HFFc6 (cell line): Measurements from ENCODE around the gene STT3B. TPM values are rescaled to one million over a fixed set of nuclear protein-coding genes. Genes with fewer than 3 reads are reported as not detected.

ENCODE experiments used
- DNase-seq: peaks from one replicate; pipeline ENCODE4 v3.0.0-alpha.2; 2018
- H3K27ac Mint-ChIP-seq: 2 replicates; pipeline ENCODE4 v1.8.0; 2020; ENCODE audit warnings: mild to moderate bottlenecking, mixed read lengths
- H3K27me3 Mint-ChIP-seq: 2 replicates; pipeline ENCODE4 v1.8.0; 2021; ENCODE audit warnings: mild to moderate bottlenecking, moderate library complexity, mixed read lengths; ENCODE audit not compliant: insufficient read depth
- H3K36me3 Mint-ChIP-seq: 2 replicates; pipeline ENCODE4 v1.8.0; 2021; ENCODE audit warnings: low read depth, mixed read lengths
- H3K4me1 Mint-ChIP-seq: 2 replicates; pipeline ENCODE4 v1.8.0; 2020; ENCODE audit warnings: low read depth, mixed read lengths
- H3K4me3 Mint-ChIP-seq: 2 replicates; pipeline ENCODE4 v1.8.0; 2020; ENCODE audit warnings: mild to moderate bottlenecking, moderate library complexity, mixed read lengths
- H3K9me3 Mint-ChIP-seq: 2 replicates; pipeline ENCODE4 v1.8.0; 2020; ENCODE audit warnings: mild to moderate bottlenecking, mixed read lengths
- CTCF ChIP-seq: fragments of 200-600 bp; sonication (generic); IDR thresholded peaks from 2 replicates; pipeline ENCODE4 v1.5.0; 2021; ENCODE audit warnings: antibody characterized with exemption, mild to moderate bottlenecking
- total RNA-seq, 6 experiments: library from RNA; stranded (reverse); fragmentation: NEBNext Ultra II Directional; extraction: Animal tissue kit (Norgen Biotek cat#: 25700); gene quantifications; 2 replicates in 1 of 6; 3 replicates in 5 of 6; pipeline ENCODE4 v1.2.3, GENCODE V29; 2021

Gene STT3B
- total RNA-seq, 6 experiments from 2014 or later: 124 to 153 (median 135) TPM

DNA sequence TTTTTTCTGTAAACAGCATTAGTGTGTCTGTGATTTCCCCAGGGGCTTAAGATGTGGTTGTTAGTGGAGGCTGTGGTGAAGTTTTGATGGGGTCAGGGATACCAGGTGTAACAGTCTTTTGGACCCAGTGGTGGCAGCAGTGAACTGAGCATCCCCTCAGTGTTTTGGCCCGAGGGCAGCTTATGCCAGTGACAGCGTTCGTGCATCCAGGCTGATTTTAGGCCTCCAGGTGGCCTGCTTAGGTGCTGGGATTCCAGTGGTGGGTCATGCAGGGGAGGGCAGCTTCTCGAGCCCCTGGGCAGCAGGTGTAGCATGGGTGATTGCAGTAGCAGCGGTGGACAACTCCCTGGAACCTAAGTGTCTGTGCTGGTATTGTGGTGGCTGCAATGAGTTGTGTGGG lies 29.2 kb downstream of the STT3B start:
- Mint-ChIP-seq H3K4me3 (no peak overlapping the region), H3K4me1 (peaks cover 55% of the 10 kb centered on the region), H3K36me3 (peaks cover 25% of the 10 kb centered on the region), H3K27me3 (no peaks in the 10 kb centered on the region), H3K9me3 (peaks cover 14% of the 10 kb centered on the region), H3K27ac (no peak overlapping the region)
- no peak for DNase-seq
- no peak for TF ChIP-seq CTCF

GRCh38 chr3:31562525-31562924 lies 29.8 kb downstream of the STT3B start:
- Mint-ChIP-seq H3K9me3 (peaks cover 14% of the 10 kb centered on the region), H3K27me3 (no peaks in the 10 kb centered on the region), H3K4me3 (no peak overlapping the region), H3K4me1 (peaks cover 61% of the 10 kb centered on the region), H3K27ac (no peak overlapping the region), H3K36me3 (peaks cover 21% of the 10 kb centered on the region)
- no peak for DNase-seq
- peak; percentile 24; the same call in 1 of the 2 replicates for TF ChIP-seq CTCF

GRCh38 chr3:31565288-31565687 lies 32.6 kb downstream of the STT3B start:
- Mint-ChIP-seq H3K36me3 (peaks cover 5% of the 10 kb centered on the region), H3K27me3 (no peaks in the 10 kb centered on the region), H3K4me1 (peaks cover 64% of the 10 kb centered on the region), H3K9me3 (peaks cover 4% of the 10 kb centered on the region; the same call in 1 of the 2 replicates), H3K4me3 (no peak overlapping the region), H3K27ac (no peak overlapping the region)
- no peak for TF ChIP-seq CTCF
- no peak for DNase-seq

GRCh38 chr3:31567036-31567435 lies 34.3 kb downstream of the STT3B start:
- Mint-ChIP-seq H3K27me3 (no peaks in the 10 kb centered on the region), H3K36me3 (no peaks in the 10 kb centered on the region), H3K4me1 (peaks cover 57% of the 10 kb centered on the region), H3K9me3 (no peaks in the 10 kb centered on the region), H3K27ac (no peak overlapping the region), H3K4me3 (no peak overlapping the region)
- peak; percentile 72 for TF ChIP-seq CTCF
- peak; percentile 1 for DNase-seq

GRCh38 chr3:31568649-31569048 lies 35.9 kb downstream of the STT3B start:
- Mint-ChIP-seq H3K36me3 (no peaks in the 10 kb centered on the region), H3K27ac (no peak overlapping the region), H3K27me3 (no peaks in the 10 kb centered on the region), H3K9me3 (no peaks in the 10 kb centered on the region), H3K4me3 (no peak overlapping the region), H3K4me1 (peaks cover 44% of the 10 kb centered on the region)
- TF ChIP-seq CTCF: no peak
- no peak for DNase-seq

DNA sequence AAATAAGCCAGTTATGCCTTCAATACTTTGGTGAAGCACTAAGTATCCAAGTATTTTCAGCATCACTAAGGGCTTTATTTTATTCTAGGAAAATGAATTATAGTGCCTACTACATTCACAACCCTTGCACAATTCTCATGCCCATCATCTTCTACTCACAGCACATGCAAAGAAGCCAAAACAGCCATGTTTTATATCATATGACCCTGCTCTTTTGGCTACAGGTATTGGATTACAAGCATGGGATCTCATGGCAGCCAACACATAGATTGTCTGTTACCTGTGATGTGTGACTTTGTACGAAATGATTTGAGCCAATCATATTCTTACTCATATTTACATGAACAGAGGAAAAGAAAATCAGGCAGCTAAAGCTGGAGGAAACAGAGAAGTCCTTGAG lies 38.6 kb downstream of the STT3B start:
- DNase-seq: no peak
- Mint-ChIP-seq H3K27me3 (no peaks in the 10 kb centered on the region), H3K4me3 (no peak overlapping the region), H3K27ac (no peak overlapping the region), H3K4me1 (peaks cover 36% of the 10 kb centered on the region), H3K36me3 (no peaks in the 10 kb centered on the region), H3K9me3 (no peaks in the 10 kb centered on the region)
- no peak for TF ChIP-seq CTCF
